Body of pancreas (tissue), 4 donors: ENCODE results near the gene PACS2.

Source experiments
- CTCF ChIP-seq, 7 experiments: fragments of 450-650 bp in 4 of 7; fragments of 200-600 bp in 3 of 7; sonication (generic) in 3 of 7; IDR thresholded peaks; one replicate each; pipeline ENCODE4 v1.5.1; 2016 to 2019; ENCODE audit warnings: antibody characterized with exemption in 7 of 7
- POLR2A ChIP-seq, 3 donors: fragments of 450-650 bp; IDR thresholded peaks; one replicate each; pipeline ENCODE4 v1.6.1; 2016; ENCODE audit warnings: antibody characterized with exemption in 3 of 3, mild to moderate bottlenecking in 2 of 3

GRCh38 chr14:105444859-105445258 lies 130.3 kb downstream of the PACS2 start:
- TF ChIP-seq CTCF (IDR thresholded peaks at IDR 0.05): no peak
- TF ChIP-seq POLR2A (IDR thresholded peaks at IDR 0.05): no peak
